Measurements from ENCODE around the gene AQP12B. TPM values are rescaled to one million over a fixed set of nuclear protein-coding genes. Genes with fewer than 3 reads are reported as not detected.

The AQP12B gene
- total RNA-seq, 1 experiment from 2014 or later: not detected

- H2BK20ac ChIP-seq (ENCODE audit: low read depth, low read length, poor library complexity, severe bottlenecking): no peak overlapping the region
- no peaks in the 10 kb centered on the region for H3K4me1 ChIP-seq (ENCODE audit: insufficient read depth, low read length)
- WGBS (ENCODE audit: extremely low coverage, insufficient read length, low lambda C conversion rate): no CpG with 5 or more reads among the region's 11 CpGs
- no peaks in the 10 kb centered on the region for H3K23me2 ChIP-seq (ENCODE audit: insufficient read length, low read depth, low read length, poor library complexity, severe bottlenecking)
- H3K9me3 Mint-ChIP-seq: peaks cover 38 to 40% of the 10 kb centered on the region in 2 experiments
- no peaks in the 10 kb centered on the region for H4K20me1 ChIP-seq (ENCODE audit: control insufficient read depth, insufficient read depth, insufficient read length)
- H2BK120ac ChIP-seq (ENCODE audit: low read depth, low read length, poor library complexity, severe bottlenecking): no peak overlapping the region
- H3K4me1 Mint-ChIP-seq: peaks cover 0 to 2% of the 10 kb centered on the region in 2 experiments; a peak in 1 of 4 replicates
- TF ChIP-seq CTCF (conservative IDR thresholded peaks at IDR 0.05): no peak
- no peak overlapping the region for H3K4ac ChIP-seq (ENCODE audit: low read depth, low read length)
- no peak overlapping the region for H2BK15ac ChIP-seq (ENCODE audit: low read depth, low read length)
- H4K91ac ChIP-seq (ENCODE audit: insufficient read length, low read depth, low read length): no peak overlapping the region
- H3K18ac ChIP-seq (ENCODE audit: insufficient read length, low read depth, low read length): no peak overlapping the region
- no peak overlapping the region for H3T11ph ChIP-seq (ENCODE audit: low read length)
- peaks cover 22% of the 10 kb centered on the region for H3K27me3 Mint-ChIP-seq (ENCODE audit: low read depth)
- no peak overlapping the region for H4K5ac ChIP-seq (ENCODE audit: insufficient read length, low read depth, low read length)
- peaks cover 9% of the 10 kb centered on the region for H3K9me3 ChIP-seq (ENCODE audit: control insufficient read depth, low read depth, low read length)
- no peak overlapping the region for H2AFZ ChIP-seq (ENCODE audit: low read length)
- H3K23ac ChIP-seq (ENCODE audit: insufficient read length, low read depth, low read length): no peak overlapping the region
- no peak overlapping the region for H3K4me2 ChIP-seq (ENCODE audit: insufficient read depth, insufficient read length, low read length)
- DNase-seq: no peak
- no peaks in the 10 kb centered on the region for H3K79me2 ChIP-seq (ENCODE audit: insufficient read depth, low read length)
- H3K36me3 Mint-ChIP-seq (ENCODE audit: insufficient read depth in 1 of 3, low read depth in 3 of 3): peaks cover 0 to 16% (median 0%) of the 10 kb centered on the region in 3 experiments; a peak in 3 of 7 replicates
- H3K4me3 Mint-ChIP-seq: no peak overlapping the region
- no peak overlapping the region for H3K9ac ChIP-seq (ENCODE audit: extremely low read depth, insufficient read length, low read length)
- no peak overlapping the region for H3K27ac ChIP-seq (ENCODE audit: insufficient read length, low read depth, low read length)
- no peaks in the 10 kb centered on the region; the same call in 1 of the 2 replicates for H3K27me3 ChIP-seq (ENCODE audit: insufficient read depth, low read length)
- H3K79me1 ChIP-seq (ENCODE audit: insufficient read depth, low read depth, low read length, poor library complexity, severe bottlenecking): no peaks in the 10 kb centered on the region
- no peak overlapping the region for H2BK5ac ChIP-seq (ENCODE audit: insufficient read length, low read length)
- no peak overlapping the region; a peak in 1 of 7 replicates for H3K27ac Mint-ChIP-seq
- H3K14ac ChIP-seq (ENCODE audit: insufficient read depth, low read length): no peak overlapping the region; the same call in 1 of the 2 replicates
- no peak overlapping the region for H2AK5ac ChIP-seq (ENCODE audit: insufficient read length, low read length)
- no peak overlapping the region for H4K8ac ChIP-seq (replicated peaks; ENCODE audit: insufficient read length, low read depth, low read length)
- no peak overlapping the region for H2BK12ac ChIP-seq (ENCODE audit: insufficient read length, low read depth, low read length)
- H3K56ac ChIP-seq (ENCODE audit: insufficient read length, low read depth, low read length): no peak overlapping the region
Measured at GRCh38 chr2:240631548-240632305, 51.0 kb downstream of the AQP12B start.
